H9 (cell line): ENCODE measurements around the gene DBN1. TPM values are rescaled to one million over a fixed set of nuclear protein-coding genes. Genes with fewer than 3 reads are reported as not detected.
A peak's percentile ranks its signal among the peaks of the same experiment; 100 is the strongest.

Source experiments
- DNase-seq: peaks from one replicate; pipeline ENCODE4 v3.0.0-alpha.2; 2017
- H2AFZ ChIP-seq: one replicate; pipeline ENCODE4 v1.6.1; 2013; ENCODE audit warnings: mild to moderate bottlenecking, low read length, control low read depth, moderate library complexity
- H2AK5ac ChIP-seq: 2 replicates; pipeline ENCODE4 v1.6.1; 2013; ENCODE audit warnings: low read length, control low read depth, mixed read lengths; ENCODE audit not compliant: insufficient read length
- H2BK120ac ChIP-seq: one replicate; pipeline ENCODE4 v1.6.1; 2013; ENCODE audit warnings: low read depth, mild to moderate bottlenecking, low read length, control low read depth, inconsistent platforms; ENCODE audit not compliant: poor library complexity, severe bottlenecking
- H2BK12ac ChIP-seq: 2 replicates; pipeline ENCODE4 v1.6.1; 2013; ENCODE audit warnings: low read length, control low read depth, mixed read lengths, low read depth; ENCODE audit not compliant: insufficient read length
- H2BK15ac ChIP-seq: 2 replicates; pipeline ENCODE4 v1.6.1; 2013; ENCODE audit warnings: low read depth, low read length, control low read depth
- H2BK20ac ChIP-seq: one replicate; pipeline ENCODE4 v1.6.1; 2013; ENCODE audit warnings: low read depth, mild to moderate bottlenecking, low read length, control low read depth, inconsistent platforms; ENCODE audit not compliant: poor library complexity, severe bottlenecking
- H2BK5ac ChIP-seq: 2 replicates; pipeline ENCODE4 v1.6.1; 2013; ENCODE audit warnings: low read length, control low read depth, mixed read lengths; ENCODE audit not compliant: insufficient read length
- H3K14ac ChIP-seq: 2 replicates; pipeline ENCODE4 v1.6.1; 2013; ENCODE audit warnings: low read length, control low read depth; ENCODE audit not compliant: insufficient read depth
- H3K18ac ChIP-seq: 2 replicates; pipeline ENCODE4 v1.6.1; 2013; ENCODE audit warnings: low read depth, mild to moderate bottlenecking, mixed read lengths, low read length, control low read depth; ENCODE audit not compliant: insufficient read length
- H3K23ac ChIP-seq: 2 replicates; pipeline ENCODE4 v1.6.1; 2013; ENCODE audit warnings: low read length, control low read depth, mixed read lengths, low read depth; ENCODE audit not compliant: insufficient read length
- H3K23me2 ChIP-seq: 2 replicates; pipeline ENCODE4 v1.6.1; 2013; ENCODE audit warnings: low read depth, mild to moderate bottlenecking, mixed read lengths, low read length, control low read depth; ENCODE audit not compliant: insufficient read length, poor library complexity, severe bottlenecking
- H3K27ac ChIP-seq: 2 replicates; pipeline ENCODE4 v1.5.1; 2013; ENCODE audit warnings: low read length, control low read depth, mixed read lengths, low read depth; ENCODE audit not compliant: insufficient read length
- H3K27me3 ChIP-seq: 2 replicates; pipeline ENCODE4 v1.6.1; 2013; ENCODE audit warnings: low read length, control low read depth, inconsistent platforms; ENCODE audit not compliant: insufficient read depth
- H3K4ac ChIP-seq: 2 replicates; pipeline ENCODE4 v1.6.1; 2013; ENCODE audit warnings: low read depth, mild to moderate bottlenecking, control low read depth, inconsistent platforms, low read length, moderate library complexity
- H3K4me1 ChIP-seq: 2 replicates; pipeline ENCODE4 v1.6.1; 2013; ENCODE audit warnings: low read length, control low read depth, inconsistent platforms; ENCODE audit not compliant: insufficient read depth
- H3K4me2 ChIP-seq: 2 replicates; pipeline ENCODE4 v1.6.1; 2013; ENCODE audit warnings: low read length, control low read depth, mixed read lengths; ENCODE audit not compliant: insufficient read length, insufficient read depth
- H3K56ac ChIP-seq: 2 replicates; pipeline ENCODE4 v1.6.1; 2013; ENCODE audit warnings: low read depth, mild to moderate bottlenecking, mixed read lengths, low read length, control low read depth; ENCODE audit not compliant: insufficient read length
- H3K79me1 ChIP-seq: 2 replicates; pipeline ENCODE4 v1.6.1; 2013; ENCODE audit warnings: low read depth, mild to moderate bottlenecking, moderate library complexity, low read length, control low read depth, inconsistent platforms; ENCODE audit not compliant: insufficient read depth, poor library complexity, severe bottlenecking
- H3K79me2 ChIP-seq: 2 replicates; pipeline ENCODE4 v1.6.1; 2013; ENCODE audit warnings: low read length, control low read depth, inconsistent platforms; ENCODE audit not compliant: insufficient read depth
- H3K9ac ChIP-seq: 2 replicates; pipeline ENCODE4 v1.6.1; 2013; ENCODE audit warnings: low read length, control low read depth, mixed read lengths; ENCODE audit not compliant: insufficient read length; ENCODE audit errors: extremely low read depth
- H3K9me3 ChIP-seq: one replicate; pipeline ENCODE4 v1.6.1; 2013; ENCODE audit warnings: low read depth, low read length, inconsistent platforms; ENCODE audit not compliant: control insufficient read depth
- H3T11ph ChIP-seq: one replicate; pipeline ENCODE4 v1.6.1; 2013; ENCODE audit warnings: mild to moderate bottlenecking, low read length, control low read depth, inconsistent platforms
- H4K20me1 ChIP-seq: one replicate; pipeline ENCODE4 v1.6.1; 2013; ENCODE audit not compliant: control insufficient read depth, insufficient read length, insufficient read depth
- H4K5ac ChIP-seq: 2 replicates; pipeline ENCODE4 v1.6.1; 2013; ENCODE audit warnings: low read depth, mild to moderate bottlenecking, mixed read lengths, low read length, control low read depth; ENCODE audit not compliant: insufficient read length
- H4K8ac ChIP-seq: replicated peaks from 2 replicates; pipeline ENCODE4 v1.6.1; 2013; ENCODE audit warnings: low read length, control low read depth, mixed read lengths, low read depth; ENCODE audit not compliant: insufficient read length
- H4K91ac ChIP-seq: 2 replicates; pipeline ENCODE4 v1.6.1; 2013; ENCODE audit warnings: low read depth, mild to moderate bottlenecking, moderate library complexity, mixed read lengths, low read length, control low read depth; ENCODE audit not compliant: insufficient read length
- H3K27ac Mint-ChIP-seq, 3 experiments: 2 replicates in 2 of 3; 3 replicates in 1 of 3; pipeline ENCODE4 v1.8.0; 2020 to 2021; ENCODE audit warnings: mixed read lengths in 3 of 3, mild to moderate bottlenecking in 1 of 3, moderate library complexity in 1 of 3
- H3K27me3 Mint-ChIP-seq: 2 replicates; pipeline ENCODE4 v1.8.0; 2021; ENCODE audit warnings: low read depth, mild to moderate bottlenecking, moderate library complexity, mixed read lengths
- H3K36me3 Mint-ChIP-seq, 3 experiments: 2 replicates in 2 of 3; 3 replicates in 1 of 3; pipeline ENCODE4 v1.8.0; 2020 to 2021; ENCODE audit warnings: low read depth in 3 of 3, mixed read lengths in 3 of 3; ENCODE audit not compliant: insufficient read depth in 1 of 3
- H3K4me1 Mint-ChIP-seq, 2 experiments: 2 replicates each; pipeline ENCODE4 v1.8.0; 2020; ENCODE audit warnings: mixed read lengths in 2 of 2
- H3K4me3 Mint-ChIP-seq, 2 experiments: 2 replicates in 1 of 2; 3 replicates in 1 of 2; pipeline ENCODE4 v1.8.0; 2020 to 2021; ENCODE audit warnings: mild to moderate bottlenecking in 2 of 2, mixed read lengths in 2 of 2, moderate library complexity in 1 of 2
- H3K9me3 Mint-ChIP-seq, 2 experiments: 2 replicates in 1 of 2; 3 replicates in 1 of 2; pipeline ENCODE4 v1.8.0; 2020; ENCODE audit warnings: mild to moderate bottlenecking in 2 of 2, mixed read lengths in 2 of 2, moderate library complexity in 1 of 2
- CTCF ChIP-seq: fragments of 200-600 bp; sonication (generic); conservative IDR thresholded peaks from 3 replicates; pipeline ENCODE4 v1.8.0; 2021; ENCODE audit warnings: antibody characterized with exemption, mild to moderate bottlenecking
- WGBS: extraction: QIAGEN DNeasy Blood & Tissue Kit; methylation state at CpG from one replicate; pipeline ENCODE4 v1.1.7; 2013; ENCODE audit warnings: missing lambda C conversion rate, low lambda C conversion rate, mixed read lengths; ENCODE audit not compliant: insufficient read length; ENCODE audit errors: extremely low coverage; 5-methylcytosine and 5-hydroxymethylcytosine counted together
- total RNA-seq: library from RNA; stranded (reverse); gene quantifications from 2 replicates; pipeline ENCODE4 v1.2.1, GENCODE V29; 2021

The DBN1 gene
- total RNA-seq, 1 experiment from 2014 or later = 340 TPM

GRCh38 chr5:177459357-177459756 lies 14.1 kb downstream of the DBN1 start:
- no peak for TF ChIP-seq CTCF
- H3K23ac ChIP-seq = no peak overlapping the region
- H2BK20ac ChIP-seq = no peak overlapping the region
- no peaks in the 10 kb centered on the region; the same call in 1 of the 2 replicates for H3K27me3 Mint-ChIP-seq
- no peaks in the 10 kb centered on the region for H4K20me1 ChIP-seq
- no peak for DNase-seq
- no peak overlapping the region for H3K9ac ChIP-seq
- no CpG with 5 or more reads among the region's 11 CpGs for WGBS
- peaks cover 37 to 59% (median 58%) of the 10 kb centered on the region in 3 experiments for H3K36me3 Mint-ChIP-seq
- no peak overlapping the region for H2AFZ ChIP-seq
- H2AK5ac ChIP-seq = no peak overlapping the region
- peaks cover 6 to 11% of the 10 kb centered on the region in 2 experiments for H3K4me1 Mint-ChIP-seq
- H3K9me3 Mint-ChIP-seq = no peaks in the 10 kb centered on the region; a peak in 1 of 5 replicates
- H4K91ac ChIP-seq = no peak overlapping the region
- peak overlapping the region in 1 of 3 experiments; percentile 89; a peak in 1 of 7 replicates for H3K27ac Mint-ChIP-seq
- no peak overlapping the region for H3T11ph ChIP-seq
- H3K27ac ChIP-seq = no peak overlapping the region
- H3K18ac ChIP-seq = no peak overlapping the region
- no peaks in the 10 kb centered on the region for H3K4me1 ChIP-seq
- no peak overlapping the region for H4K8ac ChIP-seq
- H3K23me2 ChIP-seq = peaks cover 8% of the 10 kb centered on the region
- no peaks in the 10 kb centered on the region for H3K27me3 ChIP-seq
- H3K14ac ChIP-seq = no peak overlapping the region
- H3K4ac ChIP-seq = no peak overlapping the region
- no peak overlapping the region for H2BK120ac ChIP-seq
- no peaks in the 10 kb centered on the region for H3K9me3 ChIP-seq
- H3K4me3 Mint-ChIP-seq = no peak overlapping the region
- H2BK15ac ChIP-seq = no peak overlapping the region
- no peak overlapping the region for H2BK5ac ChIP-seq
- no peak overlapping the region for H3K4me2 ChIP-seq
- H3K79me2 ChIP-seq = no peaks in the 10 kb centered on the region
- no peak overlapping the region for H2BK12ac ChIP-seq
- H3K56ac ChIP-seq = no peak overlapping the region
- H4K5ac ChIP-seq = no peak overlapping the region
- H3K79me1 ChIP-seq = no peaks in the 10 kb centered on the region
